HEK293 (cell line): ENCODE results near the gene ADM.

ENCODE experiments used
- BCL11A ChIP-seq: fragments of 450-650 bp; formaldehyde crosslinking; IDR thresholded peaks from 2 replicates; pipeline ENCODE4 v1.5.1; 2016; ENCODE audit warnings: low read depth, missing biosample characterization, missing genetic modification characterization
- GFI1B ChIP-seq: fragments of 450-650 bp; formaldehyde crosslinking; IDR thresholded peaks from 2 replicates; pipeline ENCODE4 v1.5.1; 2016; ENCODE audit warnings: missing biosample characterization, missing genetic modification characterization
- GLI2 ChIP-seq: fragments of 450-650 bp; formaldehyde crosslinking; IDR thresholded peaks from 2 replicates; pipeline ENCODE4; 2017; ENCODE audit warnings: missing biosample characterization, missing genetic modification characterization, low read depth, borderline replicate concordance
- GLIS1 ChIP-seq: fragments of 450-650 bp; formaldehyde crosslinking; IDR thresholded peaks from 2 replicates; pipeline ENCODE4 v1.5.1; 2016; ENCODE audit warnings: missing biosample characterization, missing genetic modification characterization
- KLF9 ChIP-seq: fragments of 450-650 bp; formaldehyde crosslinking; IDR thresholded peaks from 2 replicates; pipeline ENCODE4 v1.5.1; 2016; ENCODE audit warnings: missing biosample characterization, missing genetic modification characterization, low read depth
- OSR2 ChIP-seq: fragments of 450-650 bp; formaldehyde crosslinking; IDR thresholded peaks from 2 replicates; pipeline ENCODE4 v1.5.1; 2016; ENCODE audit warnings: missing biosample characterization, missing genetic modification characterization
- PRDM1 ChIP-seq: fragments of 450-650 bp; formaldehyde crosslinking; IDR thresholded peaks from 2 replicates; pipeline ENCODE4; 2016; ENCODE audit warnings: missing biosample characterization, missing genetic modification characterization
- SCRT2 ChIP-seq: fragments of 450-650 bp; formaldehyde crosslinking; IDR thresholded peaks from 2 replicates; pipeline ENCODE4 v1.5.1; 2016; ENCODE audit warnings: missing biosample characterization, missing genetic modification characterization
- SP7 ChIP-seq: fragments of 450-650 bp; formaldehyde crosslinking; IDR thresholded peaks from 2 replicates; pipeline ENCODE4 v1.5.1; 2016; ENCODE audit warnings: missing biosample characterization, missing genetic modification characterization
- TRIM28 ChIP-seq: IDR thresholded peaks from 2 replicates; pipeline ENCODE4 v1.6.1; 2011; ENCODE audit warnings: low read length, control low read depth, borderline replicate concordance
- WT1 ChIP-seq: fragments of 450-650 bp; formaldehyde crosslinking; IDR thresholded peaks from 2 replicates; pipeline ENCODE4 v1.5.1; 2016; ENCODE audit warnings: missing biosample characterization, missing genetic modification characterization
- ZBTB17 ChIP-seq: fragments of 450-650 bp; formaldehyde crosslinking; IDR thresholded peaks from 2 replicates; pipeline ENCODE4 v1.5.1; 2016; ENCODE audit warnings: missing biosample characterization, missing genetic modification characterization
- ZBTB20 ChIP-seq: fragments of 450-650 bp; formaldehyde crosslinking; IDR thresholded peaks from 2 replicates; pipeline ENCODE4 v1.5.1; 2016; ENCODE audit warnings: missing biosample characterization, missing genetic modification characterization
- ZBTB21 ChIP-seq: fragments of 450-650 bp; formaldehyde crosslinking; IDR thresholded peaks from 2 replicates; pipeline ENCODE4 v1.5.1; 2017; ENCODE audit warnings: missing biosample characterization, missing genetic modification characterization
- ZBTB8A ChIP-seq: fragments of 450-650 bp; formaldehyde crosslinking; IDR thresholded peaks from 2 replicates; pipeline ENCODE4 v1.5.1; 2016; ENCODE audit warnings: missing biosample characterization, missing genetic modification characterization
- ZEB2 ChIP-seq: fragments of 450-650 bp; formaldehyde crosslinking; IDR thresholded peaks from 2 replicates; pipeline ENCODE4 v1.5.1; 2016; ENCODE audit warnings: missing biosample characterization, missing genetic modification characterization
- ZIC2 ChIP-seq: fragments of 450-650 bp; formaldehyde crosslinking; IDR thresholded peaks from 2 replicates; pipeline ENCODE4 v1.5.1; 2016; ENCODE audit warnings: missing biosample characterization, missing genetic modification characterization
- ZNF175 ChIP-seq: fragments of 450-650 bp; formaldehyde crosslinking; IDR thresholded peaks from 2 replicates; pipeline ENCODE4 v1.5.1; 2016; ENCODE audit warnings: missing biosample characterization, missing genetic modification characterization
- ZNF184 ChIP-seq: fragments of 450-650 bp; IDR thresholded peaks from 2 replicates; pipeline ENCODE4 v1.5.1; 2018; ENCODE audit warnings: missing biosample characterization, mild to moderate bottlenecking, missing genetic modification characterization
- ZNF2 ChIP-seq: fragments of 450-650 bp; formaldehyde crosslinking; IDR thresholded peaks from 2 replicates; pipeline ENCODE4 v1.5.1; 2016; ENCODE audit warnings: missing biosample characterization, missing genetic modification characterization
- ZNF202 ChIP-seq: fragments of 450-650 bp; formaldehyde crosslinking; IDR thresholded peaks from 2 replicates; pipeline ENCODE4 v1.5.1; 2016; ENCODE audit warnings: missing biosample characterization, missing genetic modification characterization, borderline replicate concordance
- ZNF366 ChIP-seq: fragments of 450-650 bp; formaldehyde crosslinking; conservative IDR thresholded peaks from 2 replicates; pipeline ENCODE4 v1.5.1; 2016; ENCODE audit warnings: missing biosample characterization, missing genetic modification characterization
- ZNF549 ChIP-seq: fragments of 450-650 bp; IDR thresholded peaks from 2 replicates; pipeline ENCODE4 v1.5.1; 2018; ENCODE audit warnings: missing biosample characterization, missing genetic modification characterization, mild to moderate bottlenecking, inconsistent platforms, moderate library complexity
- ZNF629 ChIP-seq: fragments of 450-650 bp; formaldehyde crosslinking; IDR thresholded peaks from 2 replicates; pipeline ENCODE4 v1.5.1; 2017; ENCODE audit warnings: missing biosample characterization, missing genetic modification characterization
- ZNF660 ChIP-seq: fragments of 450-650 bp; IDR thresholded peaks from 2 replicates; pipeline ENCODE4 v1.5.1; 2018; ENCODE audit warnings: missing biosample characterization, mild to moderate bottlenecking, missing genetic modification characterization
- ZNF791 ChIP-seq: fragments of 450-650 bp; formaldehyde crosslinking; IDR thresholded peaks from 2 replicates; pipeline ENCODE4 v1.5.1; 2016; ENCODE audit warnings: missing biosample characterization, missing genetic modification characterization
- ZSCAN23 ChIP-seq: fragments of 450-650 bp; formaldehyde crosslinking; IDR thresholded peaks from 2 replicates; pipeline ENCODE4 v1.5.1; 2016; ENCODE audit warnings: missing biosample characterization, missing genetic modification characterization
- ZXDB ChIP-seq: fragments of 450-650 bp; formaldehyde crosslinking; IDR thresholded peaks from 2 replicates; pipeline ENCODE4 v1.5.1; 2016; ENCODE audit warnings: missing biosample characterization, missing genetic modification characterization
- TF ChIP-seq, protein P1 (sequence below): fragments of 450-650 bp; formaldehyde crosslinking; IDR thresholded peaks from 2 replicates; pipeline ENCODE4 v1.5.1; 2016; ENCODE audit warnings: missing biosample characterization, missing genetic modification characterization
- TF ChIP-seq, protein P2 (sequence below): fragments of 450-650 bp; formaldehyde crosslinking; IDR thresholded peaks from 2 replicates; pipeline ENCODE4 v1.5.1; 2017; ENCODE audit warnings: missing biosample characterization, missing genetic modification characterization
- TF ChIP-seq, protein P3 (sequence below): fragments of 450-650 bp; formaldehyde crosslinking; IDR thresholded peaks from 2 replicates; pipeline ENCODE4 v1.5.1; 2016; ENCODE audit warnings: missing biosample characterization, missing genetic modification characterization

ADM gene

DNA sequence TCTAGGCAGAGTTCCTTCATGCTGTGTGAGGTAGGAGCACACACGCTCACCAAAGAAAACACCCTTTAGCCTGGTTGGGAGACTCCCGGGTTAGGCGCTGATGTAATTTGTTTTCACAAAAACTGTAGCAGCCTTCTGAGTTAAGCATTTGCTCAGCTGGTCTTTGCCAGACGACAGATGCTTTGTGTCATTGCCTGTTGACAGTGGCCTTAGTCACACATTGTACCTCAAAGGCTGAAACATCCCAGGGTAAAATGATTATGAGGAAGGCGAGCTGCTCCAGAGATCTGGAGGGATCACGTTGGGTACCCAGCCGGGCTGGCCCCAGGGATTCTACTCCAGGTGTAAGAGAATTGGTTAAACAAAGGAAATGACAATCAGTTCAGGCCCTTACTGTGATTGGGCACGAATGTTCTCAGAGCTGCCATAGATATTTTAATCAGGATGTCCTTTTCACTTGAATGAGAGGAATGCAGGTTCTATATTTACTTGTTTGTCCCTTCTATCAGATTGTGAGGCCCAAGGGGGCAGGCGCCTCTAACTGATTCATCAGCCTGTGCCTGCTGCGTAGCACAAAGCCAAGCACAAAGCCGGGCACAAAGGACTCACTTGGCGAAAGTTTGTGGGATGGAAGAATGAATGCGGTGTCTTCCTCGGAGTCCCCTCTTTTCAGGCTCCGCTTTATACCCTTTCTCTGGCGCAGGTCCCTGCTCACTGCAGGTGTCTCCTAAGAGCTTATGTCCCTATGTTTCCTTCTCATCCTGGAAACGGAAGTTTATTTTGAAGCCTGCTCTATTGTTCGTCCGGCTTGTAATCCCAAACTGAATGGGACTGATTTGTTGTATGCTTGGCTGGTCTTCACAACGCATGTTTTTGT, 47.1 kb downstream of the ADM start (continued):
- TF ChIP-seq, protein P1, sequence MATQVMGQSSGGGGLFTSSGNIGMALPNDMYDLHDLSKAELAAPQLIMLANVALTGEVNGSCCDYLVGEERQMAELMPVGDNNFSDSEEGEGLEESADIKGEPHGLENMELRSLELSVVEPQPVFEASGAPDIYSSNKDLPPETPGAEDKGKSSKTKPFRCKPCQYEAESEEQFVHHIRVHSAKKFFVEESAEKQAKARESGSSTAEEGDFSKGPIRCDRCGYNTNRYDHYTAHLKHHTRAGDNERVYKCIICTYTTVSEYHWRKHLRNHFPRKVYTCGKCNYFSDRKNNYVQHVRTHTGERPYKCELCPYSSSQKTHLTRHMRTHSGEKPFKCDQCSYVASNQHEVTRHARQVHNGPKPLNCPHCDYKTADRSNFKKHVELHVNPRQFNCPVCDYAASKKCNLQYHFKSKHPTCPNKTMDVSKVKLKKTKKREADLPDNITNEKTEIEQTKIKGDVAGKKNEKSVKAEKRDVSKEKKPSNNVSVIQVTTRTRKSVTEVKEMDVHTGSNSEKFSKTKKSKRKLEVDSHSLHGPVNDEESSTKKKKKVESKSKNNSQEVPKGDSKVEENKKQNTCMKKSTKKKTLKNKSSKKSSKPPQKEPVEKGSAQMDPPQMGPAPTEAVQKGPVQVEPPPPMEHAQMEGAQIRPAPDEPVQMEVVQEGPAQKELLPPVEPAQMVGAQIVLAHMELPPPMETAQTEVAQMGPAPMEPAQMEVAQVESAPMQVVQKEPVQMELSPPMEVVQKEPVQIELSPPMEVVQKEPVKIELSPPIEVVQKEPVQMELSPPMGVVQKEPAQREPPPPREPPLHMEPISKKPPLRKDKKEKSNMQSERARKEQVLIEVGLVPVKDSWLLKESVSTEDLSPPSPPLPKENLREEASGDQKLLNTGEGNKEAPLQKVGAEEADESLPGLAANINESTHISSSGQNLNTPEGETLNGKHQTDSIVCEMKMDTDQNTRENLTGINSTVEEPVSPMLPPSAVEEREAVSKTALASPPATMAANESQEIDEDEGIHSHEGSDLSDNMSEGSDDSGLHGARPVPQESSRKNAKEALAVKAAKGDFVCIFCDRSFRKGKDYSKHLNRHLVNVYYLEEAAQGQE (tag by site-specific recombination), result no peak
- TF ChIP-seq OSR2 (tag by site-specific recombination), result peak; percentile 38; the same call in 1 of the 2 replicates
- TF ChIP-seq ZNF2 (tag by site-specific recombination), result peak; percentile 80; the same call in 1 of the 2 replicates
- TF ChIP-seq ZNF549, result no peak
- peak; percentile 52; the same call in 1 of the 2 replicates for TF ChIP-seq ZIC2 (tag by site-specific recombination)
- no peak for TF ChIP-seq ZNF175 (tag by site-specific recombination)
- TF ChIP-seq ZBTB17 (tag by site-specific recombination), result peak; percentile 40; the same call in 1 of the 2 replicates
- 0 out of 2 replicates have a peak, but pooled peaks have one; percentile 34 for TF ChIP-seq WT1
- TF ChIP-seq SP7 (tag by site-specific recombination), result 0 out of 2 replicates have a peak, but pooled peaks have one; percentile 17
- no peak for TF ChIP-seq GLI2
- no peak for TF ChIP-seq ZNF202
- peak; percentile 20; the same call in 1 of the 2 replicates for TF ChIP-seq ZBTB8A (tag by site-specific recombination)
- peak; percentile 30 for TF ChIP-seq GLIS1 (tag by site-specific recombination)
- TF ChIP-seq, protein P2, sequence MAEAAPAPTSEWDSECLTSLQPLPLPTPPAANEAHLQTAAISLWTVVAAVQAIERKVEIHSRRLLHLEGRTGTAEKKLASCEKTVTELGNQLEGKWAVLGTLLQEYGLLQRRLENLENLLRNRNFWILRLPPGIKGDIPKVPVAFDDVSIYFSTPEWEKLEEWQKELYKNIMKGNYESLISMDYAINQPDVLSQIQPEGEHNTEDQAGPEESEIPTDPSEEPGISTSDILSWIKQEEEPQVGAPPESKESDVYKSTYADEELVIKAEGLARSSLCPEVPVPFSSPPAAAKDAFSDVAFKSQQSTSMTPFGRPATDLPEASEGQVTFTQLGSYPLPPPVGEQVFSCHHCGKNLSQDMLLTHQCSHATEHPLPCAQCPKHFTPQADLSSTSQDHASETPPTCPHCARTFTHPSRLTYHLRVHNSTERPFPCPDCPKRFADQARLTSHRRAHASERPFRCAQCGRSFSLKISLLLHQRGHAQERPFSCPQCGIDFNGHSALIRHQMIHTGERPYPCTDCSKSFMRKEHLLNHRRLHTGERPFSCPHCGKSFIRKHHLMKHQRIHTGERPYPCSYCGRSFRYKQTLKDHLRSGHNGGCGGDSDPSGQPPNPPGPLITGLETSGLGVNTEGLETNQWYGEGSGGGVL (tag by site-specific recombination), result peak; percentile 21; the same call in 1 of the 2 replicates
- peak; percentile 89 for TF ChIP-seq ZNF629 (tag by site-specific recombination)
- no peak for TF ChIP-seq BCL11A (tag by site-specific recombination)
- no peak for TF ChIP-seq ZNF791 (tag by site-specific recombination)
- no peak for TF ChIP-seq KLF9
- peak; percentile 41; the same call in 1 of the 2 replicates for TF ChIP-seq ZBTB20 (tag by site-specific recombination)
- TF ChIP-seq ZSCAN23 (tag by site-specific recombination), result no peak
- no peak for TF ChIP-seq GFI1B (tag by site-specific recombination)
- peak; percentile 59; the same call in 1 of the 2 replicates for TF ChIP-seq ZNF660
- TF ChIP-seq, protein P3, sequence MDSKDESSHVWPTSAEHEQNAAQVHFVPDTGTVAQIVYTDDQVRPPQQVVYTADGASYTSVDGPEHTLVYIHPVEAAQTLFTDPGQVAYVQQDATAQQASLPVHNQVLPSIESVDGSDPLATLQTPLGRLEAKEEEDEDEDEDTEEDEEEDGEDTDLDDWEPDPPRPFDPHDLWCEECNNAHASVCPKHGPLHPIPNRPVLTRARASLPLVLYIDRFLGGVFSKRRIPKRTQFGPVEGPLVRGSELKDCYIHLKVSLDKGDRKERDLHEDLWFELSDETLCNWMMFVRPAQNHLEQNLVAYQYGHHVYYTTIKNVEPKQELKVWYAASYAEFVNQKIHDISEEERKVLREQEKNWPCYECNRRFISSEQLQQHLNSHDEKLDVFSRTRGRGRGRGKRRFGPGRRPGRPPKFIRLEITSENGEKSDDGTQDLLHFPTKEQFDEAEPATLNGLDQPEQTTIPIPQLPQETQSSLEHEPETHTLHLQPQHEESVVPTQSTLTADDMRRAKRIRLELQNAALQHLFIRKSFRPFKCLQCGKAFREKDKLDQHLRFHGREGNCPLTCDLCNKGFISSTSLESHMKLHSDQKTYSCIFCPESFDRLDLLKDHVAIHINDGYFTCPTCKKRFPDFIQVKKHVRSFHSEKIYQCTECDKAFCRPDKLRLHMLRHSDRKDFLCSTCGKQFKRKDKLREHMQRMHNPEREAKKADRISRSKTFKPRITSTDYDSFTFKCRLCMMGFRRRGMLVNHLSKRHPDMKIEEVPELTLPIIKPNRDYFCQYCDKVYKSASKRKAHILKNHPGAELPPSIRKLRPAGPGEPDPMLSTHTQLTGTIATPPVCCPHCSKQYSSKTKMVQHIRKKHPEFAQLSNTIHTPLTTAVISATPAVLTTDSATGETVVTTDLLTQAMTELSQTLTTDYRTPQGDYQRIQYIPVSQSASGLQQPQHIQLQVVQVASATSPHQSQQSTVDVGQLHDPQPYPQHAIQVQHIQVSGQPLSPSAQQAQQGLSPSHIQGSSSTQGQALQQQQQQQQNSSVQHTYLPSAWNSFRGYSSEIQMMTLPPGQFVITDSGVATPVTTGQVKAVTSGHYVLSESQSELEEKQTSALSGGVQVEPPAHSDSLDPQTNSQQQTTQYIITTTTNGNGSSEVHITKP (tag by site-specific recombination), result peak; percentile 71
- 0 out of 2 replicates have a peak, but pooled peaks have one; percentile 41 for TF ChIP-seq ZXDB (tag by site-specific recombination)
- TF ChIP-seq TRIM28, result peak; percentile 25; the same call in 1 of the 2 replicates
- TF ChIP-seq PRDM1 (tag by site-specific recombination), result no peak
- peak; percentile 23; the same call in 1 of the 2 replicates for TF ChIP-seq ZNF366 (tag by site-specific recombination)
- peak; percentile 53; the same call in 1 of the 2 replicates for TF ChIP-seq ZEB2 (tag by site-specific recombination)
- TF ChIP-seq ZBTB21 (tag by site-specific recombination), result peak; percentile 26; the same call in 1 of the 2 replicates
- TF ChIP-seq SCRT2, result peak; percentile 95
- no peak; the same call in 1 of the 2 replicates for TF ChIP-seq ZNF184
